Progenitor cell of endocrine pancreas (in vitro differentiated cells): Measurements from ENCODE around the gene CNBD2. TPM values are rescaled to one million over a fixed set of nuclear protein-coding genes. Genes with fewer than 3 reads are reported as not detected.

ENCODE experiments used
- DNase-seq: peaks from one replicate; pipeline ENCODE4 v3.0.0; 2021; ENCODE audit warnings: low spot score; ENCODE audit not compliant: unreplicated experiment
- H3K27ac Mint-ChIP-seq: 2 replicates; pipeline ENCODE4 v1.8.0; 2021; ENCODE audit warnings: mild to moderate bottlenecking, moderate library complexity, mixed read lengths
- H3K27me3 Mint-ChIP-seq: 2 replicates; pipeline ENCODE4 v1.8.0; 2021; ENCODE audit warnings: mixed read lengths
- H3K36me3 Mint-ChIP-seq: 2 replicates; pipeline ENCODE4 v1.8.0; 2022; ENCODE audit warnings: mixed read lengths; ENCODE audit not compliant: insufficient read depth
- H3K4me1 Mint-ChIP-seq: 2 replicates; pipeline ENCODE4 v1.8.0; 2021; ENCODE audit warnings: low read depth, mixed read lengths
- H3K4me3 Mint-ChIP-seq: 2 replicates; pipeline ENCODE4 v1.8.0; 2021; ENCODE audit warnings: low read depth, mild to moderate bottlenecking, moderate library complexity, mixed read lengths
- H3K9me3 Mint-ChIP-seq: 2 replicates; pipeline ENCODE4 v1.8.0; 2021; ENCODE audit warnings: low read depth, mixed read lengths
- CTCF ChIP-seq: fragments of 200-600 bp; sonication (generic); IDR thresholded peaks from one replicate; pipeline ENCODE4 v1.5.0; 2021; ENCODE audit warnings: antibody characterized with exemption, mild to moderate bottlenecking; ENCODE audit not compliant: unreplicated experiment
- total RNA-seq: library from RNA; stranded (reverse); gene quantifications from 2 replicates; pipeline ENCODE4 v1.2.1, GENCODE V29; 2021

The CNBD2 gene
- total RNA-seq, 1 donor from 2014 or later = 3.6 TPM

- Mint-ChIP-seq H3K4me3 (no peak overlapping the region), H3K9me3 (no peaks in the 10 kb centered on the region), H3K4me1 (no peaks in the 10 kb centered on the region), H3K36me3 (no peaks in the 10 kb centered on the region), H3K27me3 (peaks cover 5% of the 10 kb centered on the region), H3K27ac (no peak overlapping the region)
- DNase-seq = no peak
- TF ChIP-seq CTCF = no peak
Observed at GRCh38 chr20:35975576-35976373, 7.4 kb downstream of the CNBD2 start.

DNA sequence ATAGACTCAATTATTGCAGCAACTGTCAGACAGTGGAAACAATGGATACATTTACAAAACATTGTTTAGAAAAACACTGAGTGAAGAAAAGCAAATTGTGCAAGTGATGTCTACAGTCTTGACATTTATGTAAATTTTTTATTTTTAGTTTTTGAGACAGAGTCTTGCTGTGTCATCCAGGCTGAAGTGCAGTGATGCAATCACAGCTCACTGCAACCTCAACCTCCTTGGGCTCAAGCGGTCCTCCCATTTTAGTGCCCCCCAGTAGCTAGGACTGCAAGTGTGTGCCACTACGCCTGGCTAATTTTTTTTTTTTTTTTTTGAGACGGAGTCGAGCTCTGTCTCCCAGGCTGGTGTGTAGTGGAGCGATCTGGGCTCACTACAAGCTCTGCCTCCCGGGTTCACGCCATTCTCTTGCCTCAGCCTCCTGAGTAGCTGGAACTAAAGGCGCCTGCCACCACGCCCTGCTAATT is 9.7 kb downstream of the CNBD2 start:
- no peaks in the 10 kb centered on the region for H3K4me1 Mint-ChIP-seq
- peaks cover 13% of the 10 kb centered on the region for H3K27me3 Mint-ChIP-seq
- TF ChIP-seq CTCF = no peak
- no peak overlapping the region for H3K27ac Mint-ChIP-seq
- H3K9me3 Mint-ChIP-seq = no peaks in the 10 kb centered on the region
- H3K4me3 Mint-ChIP-seq = no peak overlapping the region
- DNase-seq = no peak
- H3K36me3 Mint-ChIP-seq = no peaks in the 10 kb centered on the region

GRCh38 chr20:35979544-35979943 is 11.2 kb downstream of the CNBD2 start:
- Mint-ChIP-seq H3K27me3 (peaks cover 13% of the 10 kb centered on the region), H3K9me3 (no peaks in the 10 kb centered on the region), H3K4me1 (no peaks in the 10 kb centered on the region), H3K27ac (no peak overlapping the region), H3K36me3 (no peaks in the 10 kb centered on the region), H3K4me3 (no peak overlapping the region)
- DNase-seq = no peak
- no peak for TF ChIP-seq CTCF

DNA sequence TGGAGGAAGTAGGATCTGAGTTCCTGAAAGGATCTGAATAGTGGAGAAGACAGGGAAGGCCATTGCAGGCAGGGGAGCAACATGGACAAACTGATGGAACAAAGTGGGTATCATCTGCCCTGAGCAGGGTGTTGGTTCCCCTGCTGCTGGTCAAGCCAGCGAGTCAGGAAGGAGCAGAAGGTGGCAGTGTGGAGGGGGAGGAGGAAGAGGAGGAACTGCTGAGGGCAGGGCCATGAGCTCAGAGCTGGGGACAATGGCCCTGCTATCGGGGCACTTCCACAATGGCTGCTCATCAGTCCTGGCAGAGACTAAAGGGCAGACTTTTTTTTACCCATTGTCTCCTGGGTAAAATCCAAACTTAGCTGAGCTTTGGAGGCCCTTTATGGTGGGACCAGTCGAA is 13.6 kb downstream of the CNBD2 start:
- Mint-ChIP-seq H3K27ac (no peak overlapping the region), H3K9me3 (no peaks in the 10 kb centered on the region), H3K36me3 (no peaks in the 10 kb centered on the region), H3K27me3 (peaks cover 13% of the 10 kb centered on the region), H3K4me3 (no peak overlapping the region), H3K4me1 (no peaks in the 10 kb centered on the region)
- DNase-seq = no peak
- TF ChIP-seq CTCF = no peak

DNA sequence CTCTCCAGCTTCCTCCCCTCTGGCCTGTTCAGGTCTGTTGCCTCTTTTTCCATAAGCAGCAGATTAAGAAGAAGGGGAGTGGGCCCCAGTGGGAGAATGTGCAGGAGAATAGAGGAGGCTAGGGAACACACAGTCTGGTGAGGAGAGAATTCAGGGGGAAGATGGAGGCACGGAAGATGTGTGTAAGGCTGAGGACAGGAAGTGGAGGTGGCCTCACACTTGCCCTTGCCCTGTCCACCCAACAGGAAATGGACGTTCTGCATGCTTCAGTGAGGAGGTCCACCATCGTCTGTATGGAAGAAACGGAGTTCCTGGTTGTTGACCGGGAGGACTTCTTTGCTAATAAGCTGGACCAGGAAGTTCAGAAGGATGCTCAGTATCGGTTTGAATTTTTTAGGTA is 16.0 kb downstream of the CNBD2 start:
- no peak for TF ChIP-seq CTCF
- H3K4me1 Mint-ChIP-seq = no peaks in the 10 kb centered on the region
- no peaks in the 10 kb centered on the region for H3K9me3 Mint-ChIP-seq
- H3K27me3 Mint-ChIP-seq = peaks cover 17% of the 10 kb centered on the region
- no peak for DNase-seq
- no peaks in the 10 kb centered on the region for H3K36me3 Mint-ChIP-seq
- H3K27ac Mint-ChIP-seq = no peak overlapping the region
- H3K4me3 Mint-ChIP-seq = no peak overlapping the region
